Sciatic nerve (tissue), 2 donors: ENCODE data around the gene ASPG. TPM values are rescaled to one million over a fixed set of nuclear protein-coding genes. Genes with fewer than 3 reads are reported as not detected.

Source experiments
- ATAC-seq: fragments of 200-7000 bp; cut with Tn5 transposase; one replicate; pipeline ENCODE4 v1.9.1; 2020; ENCODE audit warnings: mild to moderate bottlenecking, moderate library complexity
- DNase-seq: peaks from one replicate; pipeline ENCODE4 v3.0.0-alpha.2; 2020; ENCODE audit warnings: low spot score
- intact Hi-C: fragments of 100-400 bp; cut with DNase I; formaldehyde crosslinking; loops from one replicate; pipeline ENCODE4 v1.14.2; 2022
- total RNA-seq: library from RNA; stranded (reverse); fragmentation: NEBNext Ultra II Directional; extraction: Animal tissue kit (Norgen Biotek cat#: 25700); gene quantifications from one replicate; pipeline ENCODE4 v1.2.1, GENCODE V29; 2021
- donor health status: DM: no; HTN: no; CAD: no.
- donor health status: DM: no; HTN: no; CAD: no.

ASPG gene
- total RNA-seq, 1 donor from 2014 or later, result 4.6 TPM

GRCh38 chr14:104112113-104112505, 26.6 kb downstream of the ASPG start:
- no peak for ATAC-seq
- DNase-seq, result no peak
- intact Hi-C loops, result no loop called here

- intact Hi-C loops, result no loop called here
- DNase-seq (peak; percentile 47), ATAC-seq (no peak)
These were observed 27.4 kb downstream of the ASPG start for GRCh38 chr14:104112609-104113571.

- intact Hi-C loops, result no loop called here
- ATAC-seq, result no peak
- peak; percentile 48 for DNase-seq
These were observed 28.3 kb downstream of the ASPG start for GRCh38 chr14:104113631-104114420.

GRCh38 chr14:104114421-104115130, 29.1 kb downstream of the ASPG start:
- ATAC-seq, result no peak
- peak; percentile 53 for DNase-seq
- intact Hi-C loops, result no loop called here

GRCh38 chr14:104115131-104115600, 29.7 kb downstream of the ASPG start:
- no peak for ATAC-seq
- intact Hi-C loops, result no loop called here
- no peak for DNase-seq

- ATAC-seq (no peak), DNase-seq (no peak)
- intact Hi-C loops, result no loop called here
These were observed 30.3 kb downstream of the ASPG start for GRCh38 chr14:104115691-104116287.

- DNase-seq (peak; percentile 54), ATAC-seq (no peak)
- intact Hi-C loops, result no loop called here
These were observed 30.8 kb downstream of the ASPG start for GRCh38 chr14:104116288-104116755.

- peak; percentile 39 for DNase-seq
- ATAC-seq, result no peak
These were observed 31.3 kb downstream of the ASPG start for GRCh38 chr14:104116756-104117340.

GRCh38 chr14:104117341-104118005, 32.0 kb downstream of the ASPG start:
- intact Hi-C loops, result no loop called here
- DNase-seq (peak; percentile 41), ATAC-seq (no peak)

More at GRCh38 chr14:104116756-104117340, 31.3 kb downstream of the ASPG start:
- intact Hi-C loops, result no loop called here

GRCh38 chr14:104118006-104118844, 32.7 kb downstream of the ASPG start:
- DNase-seq, result peak; percentile 49
- ATAC-seq, result no peak
- intact Hi-C loops, result no loop called here

- intact Hi-C loops, result no loop called here
- DNase-seq, result no peak
- ATAC-seq, result no peak
These were observed 33.6 kb downstream of the ASPG start for GRCh38 chr14:104119119-104119487.

GRCh38 chr14:104119488-104120251, 34.2 kb downstream of the ASPG start:
- intact Hi-C loops, result no loop called here
- peak; percentile 50 for DNase-seq
- ATAC-seq, result peak; percentile 22

- intact Hi-C loops, result no loop called here
- ATAC-seq, result no peak
- no peak for DNase-seq
These were observed 34.8 kb downstream of the ASPG start for GRCh38 chr14:104120281-104120741.

GRCh38 chr14:104121142-104121541, 35.6 kb downstream of the ASPG start:
- intact Hi-C loops, result no loop called here
- no peak for ATAC-seq
- no peak for DNase-seq

GRCh38 chr14:104123879-104124278, 38.4 kb downstream of the ASPG start:
- intact Hi-C loops, result no loop called here
- no peak for DNase-seq
- no peak for ATAC-seq

GRCh38 chr14:104125011-104125410, 39.5 kb downstream of the ASPG start:
- ATAC-seq, result no peak
- DNase-seq, result no peak
- intact Hi-C loops, result no loop called here
